GM19438 (cell line): ENCODE data around the gene MLYCD.

ENCODE experiments used
- ATAC-seq: cut with Tn5 transposase; IDR thresholded peaks from one replicate; pipeline ENCODE4 v1.9.1; 2021; ENCODE audit warnings: low read depth; ENCODE audit not compliant: unreplicated experiment

The MLYCD gene

GRCh38 chr16:83952940-83953795 lies 54.3 kb downstream of the MLYCD start, which contains the start of gene OSGIN1:
Gene OSGIN1 (plus strand): TSS chr16:83953240. CDS start chr16:83957672, 4,432 bp downstream.
- ATAC-seq, result peak; percentile 76

- no peak for ATAC-seq
Measured at GRCh38 chr16:83953796-83954576, 55.1 kb downstream of the MLYCD start.

DNA sequence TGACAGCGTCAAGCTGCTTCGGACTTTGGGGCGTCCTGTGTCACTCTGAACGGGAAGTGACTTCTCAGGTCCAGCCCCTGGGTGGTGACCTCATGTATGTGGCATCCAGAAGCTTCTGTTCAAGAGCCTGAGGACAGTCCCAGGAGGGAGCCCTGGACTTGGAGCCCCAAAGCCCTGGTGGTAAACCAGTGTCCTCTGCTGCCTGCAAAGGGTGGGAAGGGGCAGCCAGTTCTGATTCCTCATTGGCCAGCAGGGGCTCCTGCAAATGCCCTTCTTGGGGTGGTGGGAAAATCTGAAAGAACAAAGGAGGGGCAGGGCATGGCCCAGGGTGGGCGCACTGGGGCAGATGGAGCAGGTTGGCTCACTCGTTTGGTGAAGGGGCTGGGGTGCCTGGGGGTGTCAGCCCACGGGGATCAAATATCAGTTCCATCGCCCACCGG lies 55.7 kb downstream of the MLYCD start:
- ATAC-seq, result no peak

- ATAC-seq, result no peak
Measured at GRCh38 chr16:83955218-83956130, 56.6 kb downstream of the MLYCD start.

DNA sequence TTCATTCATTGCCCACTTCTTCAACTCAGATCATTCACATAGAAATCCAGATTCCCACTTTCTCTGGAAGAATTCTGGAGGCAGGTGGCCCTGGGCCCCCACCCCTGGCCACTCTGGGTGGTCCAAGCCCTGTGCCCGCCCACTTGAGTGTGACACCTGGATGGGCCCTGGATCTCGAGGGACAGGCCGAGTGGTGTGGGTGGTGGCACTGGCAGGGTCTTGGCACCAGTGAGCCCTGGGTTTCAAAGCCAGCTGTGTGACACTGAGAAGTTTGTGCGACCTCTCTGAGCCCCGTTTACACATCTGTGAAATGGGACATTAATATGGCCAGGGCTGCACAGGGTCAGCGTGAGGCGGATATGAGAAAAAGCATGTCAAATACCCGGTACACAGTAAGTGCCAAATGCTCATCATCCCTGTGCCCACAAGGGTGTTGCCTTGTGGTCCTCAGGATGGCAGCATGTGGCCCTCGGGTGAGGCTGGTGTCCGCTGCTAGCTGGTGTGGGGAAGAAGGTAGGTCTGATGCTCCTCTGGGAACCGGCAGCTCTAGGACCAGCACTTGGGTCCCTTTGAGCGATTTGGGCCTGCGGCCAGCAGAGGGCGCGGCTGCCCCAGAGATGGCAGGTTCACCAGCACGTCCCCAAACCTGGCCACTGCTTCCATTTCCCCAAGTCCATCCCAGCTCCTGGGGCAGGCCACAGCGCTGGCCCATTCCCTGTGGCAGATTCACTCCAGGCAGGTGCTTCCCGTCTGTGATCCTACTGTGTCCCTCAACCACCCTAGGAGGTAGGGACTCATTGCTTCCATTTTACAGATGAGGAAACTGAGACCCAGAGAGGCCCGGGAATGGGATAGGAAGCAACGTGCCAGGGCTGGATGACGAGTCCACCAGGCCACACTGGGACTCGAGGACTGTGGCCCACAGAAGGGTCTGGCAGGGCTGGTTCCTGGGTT lies 57.7 kb downstream of the MLYCD start:
- ATAC-seq, result no peak

GRCh38 chr16:83957296-83957855 lies 58.5 kb downstream of the MLYCD start:
- no peak for ATAC-seq

DNA sequence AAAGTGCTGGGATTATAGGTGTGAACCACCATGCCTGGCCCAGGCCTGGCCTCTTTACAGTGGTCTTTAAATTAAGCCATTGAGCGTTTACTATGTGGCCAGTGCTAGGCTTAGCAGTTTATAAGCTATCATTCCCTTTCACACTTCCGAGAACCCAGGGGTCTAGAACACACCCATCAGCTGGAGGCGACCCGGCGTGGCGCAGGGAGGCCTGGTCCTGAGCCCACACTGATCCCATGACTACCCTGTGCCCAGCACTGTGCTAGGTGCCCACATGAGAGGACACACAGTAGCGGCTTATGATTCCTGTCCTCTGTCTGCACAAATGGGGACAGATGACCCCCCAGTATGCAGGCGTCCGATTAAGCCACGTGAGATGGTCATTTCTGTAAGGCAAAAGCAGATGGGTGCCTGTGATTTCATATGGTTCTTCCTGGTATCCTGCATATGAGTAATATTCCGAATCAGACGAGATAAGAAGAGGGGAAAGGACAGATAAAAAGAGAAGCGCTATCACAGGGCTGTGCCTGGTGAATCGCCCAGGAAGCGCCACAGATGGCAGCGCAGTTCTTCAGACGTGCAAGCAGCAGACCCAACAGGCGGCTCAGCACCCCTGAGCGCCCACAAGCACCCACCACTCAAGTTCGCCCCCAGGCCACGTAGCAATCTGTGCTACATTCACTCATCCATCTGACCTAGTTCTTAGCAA lies 59.4 kb downstream of the MLYCD start:
- no peak for ATAC-seq

GRCh38 chr16:83958846-83959565 lies 60.1 kb downstream of the MLYCD start:
- ATAC-seq, result no peak

DNA sequence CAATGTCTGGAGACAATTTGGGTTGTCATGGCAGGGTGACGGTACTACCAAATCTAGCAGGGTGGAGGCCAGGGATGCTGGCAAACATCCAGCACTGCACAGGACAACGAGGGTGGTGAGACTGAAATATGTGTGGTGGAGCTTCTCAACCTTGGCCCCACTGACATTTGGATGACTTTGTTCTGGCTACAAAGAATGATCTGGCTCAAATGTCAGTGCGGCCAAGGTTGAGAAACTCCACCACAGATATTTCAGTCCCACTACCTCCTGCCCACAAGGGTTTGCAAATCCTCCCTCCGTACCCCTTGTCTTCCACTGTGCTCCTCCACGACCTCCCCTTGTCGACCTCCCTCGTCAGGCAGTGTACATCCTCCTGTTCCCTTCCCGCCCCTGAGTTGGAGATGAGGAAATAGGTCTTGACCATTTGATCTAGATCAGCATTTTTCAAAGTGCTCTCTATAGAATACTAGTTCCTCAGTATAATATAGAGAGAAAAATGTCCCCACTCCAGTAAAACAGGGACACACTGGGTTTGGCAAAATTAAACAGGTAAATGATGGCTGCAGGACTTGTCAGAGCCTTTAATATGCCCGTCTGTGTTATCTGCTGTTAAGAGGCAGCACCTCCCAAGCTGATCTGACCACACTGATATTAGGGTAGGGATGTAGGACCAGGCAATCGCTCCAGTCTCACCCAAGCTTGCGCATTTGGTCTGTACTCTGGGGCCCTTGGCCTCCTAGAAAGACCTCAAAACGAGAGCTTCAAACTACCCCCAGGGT lies 60.9 kb downstream of the MLYCD start:
- no peak for ATAC-seq

GRCh38 chr16:83960521-83961249 lies 61.8 kb downstream of the MLYCD start:
- no peak for ATAC-seq

GRCh38 chr16:83961591-83961990 lies 62.7 kb downstream of the MLYCD start:
- no peak for ATAC-seq

GRCh38 chr16:83963277-83964119 lies 64.6 kb downstream of the MLYCD start:
- no peak for ATAC-seq

- no peak for ATAC-seq
Measured at GRCh38 chr16:83964684-83965443, 65.9 kb downstream of the MLYCD start.

GRCh38 chr16:83965444-83966152 lies 66.7 kb downstream of the MLYCD start:
- no peak for ATAC-seq
